ENCODE results near the gene CHRM1.

DNA sequence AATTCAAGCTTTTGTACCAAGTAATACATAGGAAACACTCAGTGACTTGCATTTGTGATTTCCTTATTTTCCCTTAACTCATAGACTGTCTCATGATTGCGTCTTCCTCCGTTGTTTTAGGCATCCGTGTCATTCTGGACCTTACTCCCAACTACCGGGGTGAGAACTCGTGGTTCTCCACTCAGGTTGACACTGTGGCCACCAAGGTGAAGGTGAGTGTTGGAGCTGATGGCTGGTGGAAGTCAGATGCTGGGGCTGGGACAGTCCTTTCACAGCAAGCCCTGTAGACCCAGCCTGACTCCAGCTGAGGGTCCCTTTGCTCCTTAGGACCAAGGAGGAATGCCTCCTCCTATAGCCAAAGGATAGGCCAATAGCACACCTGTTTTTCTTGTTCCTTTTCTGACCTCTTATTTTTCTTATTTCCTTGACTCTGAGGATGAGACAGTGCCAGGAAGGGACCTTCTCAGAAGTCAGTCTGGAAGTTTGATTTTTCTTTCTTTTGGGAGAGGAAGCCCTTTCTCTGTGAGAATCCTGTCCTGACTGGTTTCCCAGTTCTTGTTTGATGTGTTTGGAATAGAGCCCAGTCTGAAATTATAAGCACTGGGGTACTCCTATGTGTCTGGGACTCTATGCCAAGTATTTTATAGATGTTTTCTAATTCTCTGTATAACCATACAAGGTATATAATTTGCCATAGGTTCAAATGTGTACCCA, 38.2 kb downstream of the CHRM1 start:
- no peak for TF ChIP-seq POLR2AphosphoS5 (IDR thresholded peaks at IDR 0.05)
- TF ChIP-seq, protein P1, sequence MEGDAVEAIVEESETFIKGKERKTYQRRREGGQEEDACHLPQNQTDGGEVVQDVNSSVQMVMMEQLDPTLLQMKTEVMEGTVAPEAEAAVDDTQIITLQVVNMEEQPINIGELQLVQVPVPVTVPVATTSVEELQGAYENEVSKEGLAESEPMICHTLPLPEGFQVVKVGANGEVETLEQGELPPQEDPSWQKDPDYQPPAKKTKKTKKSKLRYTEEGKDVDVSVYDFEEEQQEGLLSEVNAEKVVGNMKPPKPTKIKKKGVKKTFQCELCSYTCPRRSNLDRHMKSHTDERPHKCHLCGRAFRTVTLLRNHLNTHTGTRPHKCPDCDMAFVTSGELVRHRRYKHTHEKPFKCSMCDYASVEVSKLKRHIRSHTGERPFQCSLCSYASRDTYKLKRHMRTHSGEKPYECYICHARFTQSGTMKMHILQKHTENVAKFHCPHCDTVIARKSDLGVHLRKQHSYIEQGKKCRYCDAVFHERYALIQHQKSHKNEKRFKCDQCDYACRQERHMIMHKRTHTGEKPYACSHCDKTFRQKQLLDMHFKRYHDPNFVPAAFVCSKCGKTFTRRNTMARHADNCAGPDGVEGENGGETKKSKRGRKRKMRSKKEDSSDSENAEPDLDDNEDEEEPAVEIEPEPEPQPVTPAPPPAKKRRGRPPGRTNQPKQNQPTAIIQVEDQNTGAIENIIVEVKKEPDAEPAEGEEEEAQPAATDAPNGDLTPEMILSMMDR (IDR thresholded peaks at IDR 0.05) = no peak
- no peak for TF ChIP-seq EP300 (IDR thresholded peaks at IDR 0.05)
- no peak for TF ChIP-seq POLR2A (IDR thresholded peaks at IDR 0.05)
